ENCODE measurements around the gene RAB30.

RAB30 gene

GRCh38 chr11:82942376-82942775, 129.3 kb downstream of the RAB30 start:
- CTCF ChIA-PET = interaction anchor here (0.7 to 2.4 kb wide), 8 partner anchors 9 to 42 kb away, joined by 3 to 9 read pairs (median 4); partner anchors contain the start of gene PRCP
- POLR2A ChIA-PET = no interaction called here
- TF ChIP-seq CTCF (IDR thresholded peaks at IDR 0.05; ENCODE audit: control extremely low read depth, extremely low read depth, low read depth, missing control alignments) = no peak
- no peak for DNase-seq (ENCODE audit: extremely low spot score)

- ChIA-PET POLR2A (no interaction called here), CTCF (interaction anchor here (6.6 kb wide), 1 partner anchor 15 kb away, joined by 36 read pairs; no protein-coding TSS in a partner anchor)
- TF ChIP-seq CTCF (IDR thresholded peaks at IDR 0.05; ENCODE audit: control extremely low read depth, extremely low read depth, low read depth, missing control alignments) = no peak
- no peak for DNase-seq (ENCODE audit: extremely low spot score)
Measured at GRCh38 chr11:82939456-82939855, 132.2 kb downstream of the RAB30 start.

- ChIA-PET POLR2A (no interaction called here), CTCF (interaction anchor here (0.8 to 6.6 kb wide), 3 partner anchors 10 to 22 kb away, joined by 3 to 36 read pairs (median 5); no protein-coding TSS in a partner anchor)
- TF ChIP-seq CTCF (IDR thresholded peaks at IDR 0.05; ENCODE audit: control extremely low read depth, extremely low read depth, low read depth, missing control alignments) = no peak
- no peak for DNase-seq (ENCODE audit: extremely low spot score)
Measured at GRCh38 chr11:82937554-82937953, 134.1 kb downstream of the RAB30 start.

- TF ChIP-seq CTCF (IDR thresholded peaks at IDR 0.05; ENCODE audit: control extremely low read depth, extremely low read depth, low read depth, missing control alignments) = no peak
- POLR2A ChIA-PET = no interaction called here
- CTCF ChIA-PET = interaction anchor here (1.8 to 6.6 kb wide), 3 partner anchors 11 to 67 kb away, joined by 3 to 36 read pairs (median 5); no protein-coding TSS in a partner anchor
- DNase-seq (ENCODE audit: extremely low spot score) = no peak
Measured at GRCh38 chr11:82936261-82936660, 135.4 kb downstream of the RAB30 start.

- ChIA-PET CTCF (interaction anchor here (0.8 to 3.1 kb wide), 5 partner anchors 9 to 37 kb away, joined by 3 to 9 read pairs (median 5); no protein-coding TSS in a partner anchor), POLR2A (no interaction called here)
- no peak for DNase-seq (ENCODE audit: extremely low spot score)
- no peak for TF ChIP-seq CTCF (IDR thresholded peaks at IDR 0.05; ENCODE audit: control extremely low read depth, extremely low read depth, low read depth, missing control alignments)
Measured at GRCh38 chr11:82932564-82932963, 139.1 kb downstream of the RAB30 start.

GRCh38 chr11:82930734-82931133, 141.0 kb downstream of the RAB30 start:
- TF ChIP-seq CTCF (IDR thresholded peaks at IDR 0.05; ENCODE audit: control extremely low read depth, extremely low read depth, low read depth, missing control alignments) = no peak
- CTCF ChIA-PET = interaction anchor here (0.7 to 2.5 kb wide), 6 partner anchors 10 to 319 kb away, joined by 3 to 13 read pairs (median 4); partner anchors contain the start of gene RAB30
- no peak for DNase-seq (ENCODE audit: extremely low spot score)
- POLR2A ChIA-PET = interaction anchor here (0.6 kb wide), 1 partner anchor 430 kb away, joined by 3 read pairs; no protein-coding TSS in a partner anchor

Data from GM10248 (cell line).